HG03280 (cell line): ENCODE results near the gene KICS2.
A peak's percentile ranks its signal among the peaks of the same experiment; 100 is the strongest.

Experiments used
- ATAC-seq: cut with Tn5 transposase; IDR thresholded peaks from one replicate; pipeline ENCODE4 v1.9.1; 2021; ENCODE audit warnings: mild to moderate bottlenecking, moderate library complexity; ENCODE audit not compliant: unreplicated experiment

Gene KICS2

GRCh38 chr12:64222009-64222765, at the start of gene KICS2:
TSS of gene KICS2 (minus strand) at chr12:64222296. CDS start at chr12:64222237, 59 bp downstream.
- ATAC-seq = peak; percentile 96

GRCh38 chr12:64270411-64270810, 48.3 kb upstream of the KICS2 start:
- no peak for ATAC-seq

- no peak for ATAC-seq
Observed at GRCh38 chr12:64269161-64269560, 47.1 kb upstream of the KICS2 start.

GRCh38 chr12:64268409-64268808, 46.3 kb upstream of the KICS2 start:
- no peak for ATAC-seq

GRCh38 chr12:64265839-64266238, 43.7 kb upstream of the KICS2 start:
- ATAC-seq = no peak

- no peak for ATAC-seq
Observed at GRCh38 chr12:64261813-64262212, 39.7 kb upstream of the KICS2 start.

- no peak for ATAC-seq
Observed at GRCh38 chr12:64258576-64258975, 36.5 kb upstream of the KICS2 start.

GRCh38 chr12:64256166-64256800, 34.2 kb upstream of the KICS2 start:
- no peak for ATAC-seq

- ATAC-seq = no peak
Observed at GRCh38 chr12:64255249-64255648, 33.2 kb upstream of the KICS2 start.

GRCh38 chr12:64253356-64253755, 31.3 kb upstream of the KICS2 start:
- ATAC-seq = no peak

- no peak for ATAC-seq
Observed at GRCh38 chr12:64252681-64253080, 30.6 kb upstream of the KICS2 start.

GRCh38 chr12:64243809-64244208, 21.7 kb upstream of the KICS2 start:
- no peak for ATAC-seq

- ATAC-seq = no peak
Observed at GRCh38 chr12:64240781-64241180, 18.7 kb upstream of the KICS2 start.

GRCh38 chr12:64237382-64237781, 15.3 kb upstream of the KICS2 start:
- ATAC-seq = no peak

- ATAC-seq = no peak
Observed at GRCh38 chr12:64236549-64236948, 14.5 kb upstream of the KICS2 start.

GRCh38 chr12:64232196-64232595, 10.1 kb upstream of the KICS2 start:
- no peak for ATAC-seq

- ATAC-seq = no peak
Observed at GRCh38 chr12:64229796-64230195, 7.7 kb upstream of the KICS2 start.

GRCh38 chr12:64229240-64229639, 7.1 kb upstream of the KICS2 start:
- no peak for ATAC-seq

- no peak for ATAC-seq
Observed at GRCh38 chr12:64225626-64226025, 3.5 kb upstream of the KICS2 start.

- peak; percentile 21 for ATAC-seq
Observed at GRCh38 chr12:64221651-64222008, 466 bp downstream of the KICS2 start.

GRCh38 chr12:64220046-64220445, 2.0 kb downstream of the KICS2 start:
- ATAC-seq = no peak

GRCh38 chr12:64219145-64219544, 3.0 kb downstream of the KICS2 start:
- no peak for ATAC-seq

- no peak for ATAC-seq
Observed at GRCh38 chr12:64218597-64218996, 3.5 kb downstream of the KICS2 start.
